ENCODE results near the gene DMD.

Gene DMD

DNA sequence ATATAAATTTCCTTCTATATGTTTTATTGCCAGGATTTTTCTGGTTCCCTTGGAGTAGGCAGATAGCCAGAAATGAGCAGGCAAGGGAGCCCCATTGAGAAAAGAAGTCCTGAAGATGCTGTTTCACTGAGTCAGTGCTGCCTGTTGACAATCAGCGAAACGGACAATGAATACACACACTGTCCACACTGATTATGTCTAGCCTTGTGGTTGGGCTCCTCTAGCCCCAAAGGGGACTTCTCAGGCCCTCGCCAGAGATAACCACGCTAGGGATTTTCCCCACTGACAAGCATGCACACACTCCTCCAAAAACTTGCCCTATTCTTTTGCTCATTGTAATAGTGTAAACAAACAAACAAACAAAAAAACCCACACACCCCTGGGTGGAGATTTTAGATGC, 369.3 kb downstream of the DMD start:
- Histone ChIP-seq H3K36me3 (ENCODE audit: insufficient read depth, low read depth, low read length) (no peaks in the 10 kb centered on the region), H3K4me3 (ENCODE audit: low read length) (no peak overlapping the region), H3K9me3 (ENCODE audit: insufficient read depth, low read depth, low read length) (no peaks in the 10 kb centered on the region), H3K27ac (ENCODE audit: low read length) (no peak overlapping the region), H3K4me1 (ENCODE audit: insufficient read depth, low read length) (no peaks in the 10 kb centered on the region), H3K27me3 (ENCODE audit: insufficient read depth, low read length) (no peaks in the 10 kb centered on the region), H3K9ac (ENCODE audit: low read depth, low read length) (no peak overlapping the region)

DNA sequence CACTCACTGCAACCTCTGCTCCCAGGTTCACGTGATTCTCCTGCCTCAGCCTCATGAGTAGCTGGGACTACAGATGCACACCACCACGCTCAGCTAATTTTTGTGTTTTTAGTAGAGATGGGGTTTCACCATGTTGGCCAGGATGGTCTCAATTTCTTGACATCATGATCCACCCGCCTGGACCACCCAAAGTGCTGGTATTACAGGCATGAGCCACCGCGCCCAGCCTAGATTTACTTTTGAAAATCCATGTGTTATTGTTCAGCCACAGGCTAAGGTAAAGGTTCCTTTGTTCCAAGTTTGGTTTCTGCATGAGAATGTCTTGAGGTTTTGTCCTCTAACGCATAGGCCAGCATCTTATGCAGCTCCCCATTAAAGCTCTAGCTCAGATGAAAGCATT, 371.6 kb downstream of the DMD start:
- H3K36me3 ChIP-seq (ENCODE audit: insufficient read depth, low read depth, low read length) = no peaks in the 10 kb centered on the region
- no peak overlapping the region for H3K4me3 ChIP-seq (ENCODE audit: low read length)
- H3K4me1 ChIP-seq (ENCODE audit: insufficient read depth, low read length) = no peaks in the 10 kb centered on the region
- H3K9me3 ChIP-seq (ENCODE audit: insufficient read depth, low read depth, low read length) = no peaks in the 10 kb centered on the region
- no peak overlapping the region for H3K9ac ChIP-seq (ENCODE audit: low read depth, low read length)
- no peak overlapping the region for H3K27ac ChIP-seq (ENCODE audit: low read length)
- no peaks in the 10 kb centered on the region for H3K27me3 ChIP-seq (ENCODE audit: insufficient read depth, low read length)

DNA sequence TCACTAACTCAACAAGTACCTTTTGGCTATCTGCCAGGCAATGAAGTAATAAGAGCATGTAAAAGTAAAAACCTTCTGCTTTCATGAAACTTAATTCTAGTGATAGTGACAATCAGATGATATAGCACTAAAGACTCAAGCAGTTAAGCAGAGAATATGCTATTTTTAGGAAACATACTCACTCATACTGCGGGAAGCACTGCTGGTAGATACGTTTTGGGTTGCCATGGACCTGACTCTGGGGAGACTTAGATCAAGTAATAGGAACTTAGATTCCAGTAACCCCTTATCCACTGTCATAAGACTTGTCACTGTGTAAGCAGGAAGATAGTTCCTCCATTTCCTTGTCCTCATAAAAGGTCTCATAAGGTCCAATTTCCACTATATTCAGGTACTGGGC, 386.3 kb downstream of the DMD start:
- H3K9ac ChIP-seq (ENCODE audit: low read depth, low read length) = no peak overlapping the region
- no peak overlapping the region for H3K4me3 ChIP-seq (ENCODE audit: low read length)
- no peak overlapping the region for H3K27ac ChIP-seq (ENCODE audit: low read length)
- H3K36me3 ChIP-seq (ENCODE audit: insufficient read depth, low read depth, low read length) = no peaks in the 10 kb centered on the region
- H3K4me1 ChIP-seq (ENCODE audit: insufficient read depth, low read length) = no peaks in the 10 kb centered on the region
- no peaks in the 10 kb centered on the region for H3K9me3 ChIP-seq (ENCODE audit: insufficient read depth, low read depth, low read length)
- H3K27me3 ChIP-seq (ENCODE audit: insufficient read depth, low read length) = no peaks in the 10 kb centered on the region

DNA sequence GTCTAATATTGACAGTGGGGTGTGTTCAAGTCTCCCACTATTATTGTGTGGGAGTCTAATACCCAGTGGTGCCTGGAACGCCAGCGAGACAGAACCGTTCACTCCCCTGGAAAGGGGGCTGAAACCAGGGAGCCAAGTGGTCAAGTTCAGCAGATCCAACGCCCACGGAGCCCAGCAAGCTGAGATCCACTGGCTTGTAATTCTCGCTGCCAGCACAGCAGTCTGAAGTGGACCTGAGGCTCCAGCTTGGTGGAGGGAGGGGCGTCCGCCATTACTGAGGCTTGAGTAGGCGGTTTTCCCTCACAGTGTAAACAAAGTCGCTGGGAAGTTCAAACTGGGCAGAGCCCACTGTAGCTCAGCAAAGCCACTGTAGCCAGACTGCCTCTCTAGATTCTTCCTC, 407.3 kb downstream of the DMD start:
- Histone ChIP-seq H3K27me3 (ENCODE audit: insufficient read depth, low read length) (no peaks in the 10 kb centered on the region), H3K9me3 (ENCODE audit: insufficient read depth, low read depth, low read length) (no peaks in the 10 kb centered on the region), H3K36me3 (ENCODE audit: insufficient read depth, low read depth, low read length) (no peaks in the 10 kb centered on the region), H3K4me1 (ENCODE audit: insufficient read depth, low read length) (no peaks in the 10 kb centered on the region), H3K9ac (ENCODE audit: low read depth, low read length) (no peak overlapping the region), H3K27ac (ENCODE audit: low read length) (no peak overlapping the region), H3K4me3 (ENCODE audit: low read length) (no peak overlapping the region)

DNA sequence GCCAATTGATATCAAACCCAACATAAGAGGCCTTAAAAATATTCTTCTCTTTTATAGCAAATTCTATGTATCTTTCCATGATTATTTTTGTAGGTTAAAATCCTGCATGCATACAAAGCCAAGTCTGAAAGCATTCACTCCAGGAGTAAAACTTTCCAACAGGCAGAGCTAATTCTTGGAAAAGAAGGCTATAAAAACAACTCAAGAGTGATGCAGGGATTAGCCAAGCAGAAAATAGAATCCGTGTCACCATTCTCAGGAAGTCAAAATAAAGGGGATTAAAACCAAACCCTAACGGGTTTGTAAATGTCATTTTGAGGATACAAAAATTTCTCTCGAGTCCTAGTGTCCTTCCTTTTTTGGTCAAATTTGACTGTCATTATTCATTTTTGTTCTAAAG, 412.4 kb downstream of the DMD start:
- no peaks in the 10 kb centered on the region for H3K36me3 ChIP-seq (ENCODE audit: insufficient read depth, low read depth, low read length)
- no peaks in the 10 kb centered on the region for H3K4me1 ChIP-seq (ENCODE audit: insufficient read depth, low read length)
- H3K9me3 ChIP-seq (ENCODE audit: insufficient read depth, low read depth, low read length) = no peaks in the 10 kb centered on the region
- no peak overlapping the region for H3K27ac ChIP-seq (ENCODE audit: low read length)
- no peak overlapping the region for H3K4me3 ChIP-seq (ENCODE audit: low read length)
- no peaks in the 10 kb centered on the region for H3K27me3 ChIP-seq (ENCODE audit: insufficient read depth, low read length)
- no peak overlapping the region for H3K9ac ChIP-seq (ENCODE audit: low read depth, low read length)

DNA sequence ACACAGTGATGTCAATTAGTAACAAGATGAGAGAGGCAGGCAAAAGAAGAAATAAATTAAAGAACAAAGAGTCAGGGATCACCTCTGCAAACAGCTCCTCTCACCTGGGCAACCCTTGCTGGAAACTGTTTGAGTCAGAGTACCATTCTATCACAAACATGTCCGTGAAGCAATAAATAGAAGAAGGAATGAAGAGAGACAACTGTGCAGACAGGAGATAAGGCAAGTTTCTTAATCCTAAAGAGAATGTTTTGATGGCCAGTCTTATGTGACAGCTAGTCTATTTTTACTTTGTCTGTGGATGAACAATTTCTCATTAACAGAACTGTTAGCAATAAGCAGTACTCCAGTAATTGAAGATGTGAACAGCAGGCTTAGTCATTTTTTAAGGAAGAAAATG, 422.4 kb downstream of the DMD start:
- no peak overlapping the region for H3K4me3 ChIP-seq (ENCODE audit: low read length)
- H3K36me3 ChIP-seq (ENCODE audit: insufficient read depth, low read depth, low read length) = no peaks in the 10 kb centered on the region
- no peak overlapping the region for H3K27ac ChIP-seq (ENCODE audit: low read length)
- H3K27me3 ChIP-seq (ENCODE audit: insufficient read depth, low read length) = no peaks in the 10 kb centered on the region
- H3K9ac ChIP-seq (ENCODE audit: low read depth, low read length) = no peak overlapping the region
- H3K4me1 ChIP-seq (ENCODE audit: insufficient read depth, low read length) = no peaks in the 10 kb centered on the region
- H3K9me3 ChIP-seq (ENCODE audit: insufficient read depth, low read depth, low read length) = no peaks in the 10 kb centered on the region

DNA sequence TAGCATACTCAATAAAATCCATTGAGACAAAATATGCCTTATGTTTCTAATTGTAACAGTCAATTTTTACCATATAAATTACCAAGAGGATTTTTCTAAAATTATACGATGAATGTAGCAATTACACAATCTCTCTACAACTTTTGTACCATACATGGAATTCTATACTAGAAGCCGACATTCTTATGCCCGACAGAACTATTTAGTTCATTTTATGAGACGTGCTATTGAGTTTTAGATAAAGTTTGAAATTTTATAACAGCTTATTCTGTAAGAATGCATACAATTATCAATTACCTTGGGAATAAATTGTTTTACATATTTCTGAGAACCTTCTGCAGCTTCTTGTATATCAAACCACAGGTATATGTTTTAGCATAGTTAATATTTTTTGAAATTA, 431.2 kb downstream of the DMD start:
- H3K27ac ChIP-seq (ENCODE audit: low read length) = no peak overlapping the region
- H3K9me3 ChIP-seq (ENCODE audit: insufficient read depth, low read depth, low read length) = no peaks in the 10 kb centered on the region
- H3K27me3 ChIP-seq (ENCODE audit: insufficient read depth, low read length) = no peaks in the 10 kb centered on the region
- H3K9ac ChIP-seq (ENCODE audit: low read depth, low read length) = no peak overlapping the region
- no peak overlapping the region for H3K4me3 ChIP-seq (ENCODE audit: low read length)
- H3K36me3 ChIP-seq (ENCODE audit: insufficient read depth, low read depth, low read length) = no peaks in the 10 kb centered on the region
- no peaks in the 10 kb centered on the region; the same call in 1 of the 2 replicates for H3K4me1 ChIP-seq (ENCODE audit: insufficient read depth, low read length)

DNA sequence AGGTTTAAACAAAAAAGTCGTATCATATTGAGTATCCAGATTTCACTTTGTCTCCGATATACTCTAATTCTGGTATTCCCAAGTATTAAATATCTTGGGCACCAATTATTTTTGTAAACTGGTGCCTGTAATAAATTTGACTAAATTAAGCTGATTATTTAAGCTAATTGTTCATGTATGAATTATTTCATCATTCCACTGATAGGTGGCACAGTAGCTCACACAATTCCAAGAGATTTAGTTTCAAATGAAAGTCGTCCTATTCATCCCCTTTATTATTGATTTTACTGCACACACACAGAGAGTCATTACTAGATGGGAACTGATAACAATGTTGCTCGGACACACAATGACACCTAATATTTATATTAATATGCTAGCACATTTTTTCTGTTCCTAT, 432.4 kb downstream of the DMD start:
- H3K9me3 ChIP-seq (ENCODE audit: insufficient read depth, low read depth, low read length) = no peaks in the 10 kb centered on the region
- no peak overlapping the region for H3K9ac ChIP-seq (ENCODE audit: low read depth, low read length)
- no peaks in the 10 kb centered on the region for H3K27me3 ChIP-seq (ENCODE audit: insufficient read depth, low read length)
- no peak overlapping the region for H3K4me3 ChIP-seq (ENCODE audit: low read length)
- H3K36me3 ChIP-seq (ENCODE audit: insufficient read depth, low read depth, low read length) = no peaks in the 10 kb centered on the region
- H3K27ac ChIP-seq (ENCODE audit: low read length) = no peak overlapping the region
- no peaks in the 10 kb centered on the region; the same call in 1 of the 2 replicates for H3K4me1 ChIP-seq (ENCODE audit: insufficient read depth, low read length)

DNA sequence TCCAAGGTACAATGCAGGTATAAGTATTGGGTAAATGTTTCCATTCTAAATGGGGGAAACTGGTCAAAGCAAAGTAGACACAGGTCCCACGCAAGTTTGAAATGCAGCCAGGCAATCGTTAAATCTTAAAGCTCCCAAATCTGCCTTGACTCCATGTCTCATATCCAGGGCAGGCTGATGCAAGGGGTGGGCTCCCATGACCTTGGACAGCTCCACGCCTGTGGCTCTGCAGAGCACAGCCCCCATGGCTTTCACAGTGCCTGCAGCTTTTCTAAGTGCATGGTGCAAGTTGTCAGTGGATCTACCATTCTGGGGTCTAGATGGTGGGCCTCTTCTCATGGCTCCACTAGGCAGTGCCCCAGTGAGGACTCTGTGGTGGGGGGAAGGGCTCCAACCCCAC, 436.4 kb downstream of the DMD start:
- Histone ChIP-seq H3K9ac (ENCODE audit: low read depth, low read length) (no peak overlapping the region), H3K27ac (ENCODE audit: low read length) (no peak overlapping the region), H3K36me3 (ENCODE audit: insufficient read depth, low read depth, low read length) (no peaks in the 10 kb centered on the region), H3K27me3 (ENCODE audit: insufficient read depth, low read length) (no peaks in the 10 kb centered on the region), H3K9me3 (ENCODE audit: insufficient read depth, low read depth, low read length) (no peaks in the 10 kb centered on the region), H3K4me3 (ENCODE audit: low read length) (no peak overlapping the region), H3K4me1 (ENCODE audit: insufficient read depth, low read length) (no peaks in the 10 kb centered on the region; the same call in 1 of the 2 replicates)

DNA sequence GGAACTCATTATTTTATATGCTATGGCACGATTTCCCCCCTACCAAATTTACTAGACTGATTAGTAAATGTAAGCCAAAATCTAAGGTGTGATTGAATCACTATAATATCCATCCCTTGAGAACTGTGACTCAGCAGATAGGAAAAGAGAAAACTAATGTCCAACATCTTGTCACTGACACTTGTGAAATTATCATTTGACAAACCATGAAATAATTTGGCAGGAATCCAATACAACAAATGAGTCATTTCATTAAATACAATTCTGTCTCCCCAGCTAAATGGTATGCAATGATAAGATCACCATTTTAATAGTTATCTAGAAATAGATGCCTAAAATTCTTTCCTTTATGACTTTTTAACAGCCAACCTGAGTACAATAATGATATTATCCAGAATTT, 462.3 kb downstream of the DMD start:
- Histone ChIP-seq H3K9me3 (ENCODE audit: insufficient read depth, low read depth, low read length) (no peaks in the 10 kb centered on the region), H3K9ac (ENCODE audit: low read depth, low read length) (no peak overlapping the region), H3K36me3 (ENCODE audit: insufficient read depth, low read depth, low read length) (no peaks in the 10 kb centered on the region), H3K27ac (ENCODE audit: low read length) (no peak overlapping the region), H3K27me3 (ENCODE audit: insufficient read depth, low read length) (no peaks in the 10 kb centered on the region), H3K4me3 (ENCODE audit: low read length) (no peak overlapping the region), H3K4me1 (ENCODE audit: insufficient read depth, low read length) (no peaks in the 10 kb centered on the region)

DNA sequence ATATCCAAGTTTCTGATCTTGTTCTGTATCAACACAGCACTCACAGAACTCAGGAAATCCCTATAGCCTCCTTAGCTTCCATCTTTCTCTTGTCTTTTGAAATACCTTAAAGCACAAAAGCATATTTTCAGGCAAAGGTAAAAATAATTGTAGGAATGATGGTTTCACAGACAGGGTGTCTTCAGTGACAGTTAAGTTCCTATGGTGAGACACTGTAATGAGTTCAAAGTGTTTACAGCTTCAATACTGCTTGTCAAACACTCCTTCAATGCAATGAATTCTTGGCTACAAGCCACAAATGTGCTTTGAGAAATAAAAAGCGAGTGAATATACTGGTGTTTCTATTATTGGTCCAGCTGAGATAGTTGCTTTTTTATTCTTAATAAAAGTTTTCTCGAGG, 466.0 kb downstream of the DMD start:
- no peak overlapping the region for H3K4me3 ChIP-seq (ENCODE audit: low read length)
- H3K36me3 ChIP-seq (ENCODE audit: insufficient read depth, low read depth, low read length) = no peaks in the 10 kb centered on the region
- no peaks in the 10 kb centered on the region for H3K27me3 ChIP-seq (ENCODE audit: insufficient read depth, low read length)

DNA sequence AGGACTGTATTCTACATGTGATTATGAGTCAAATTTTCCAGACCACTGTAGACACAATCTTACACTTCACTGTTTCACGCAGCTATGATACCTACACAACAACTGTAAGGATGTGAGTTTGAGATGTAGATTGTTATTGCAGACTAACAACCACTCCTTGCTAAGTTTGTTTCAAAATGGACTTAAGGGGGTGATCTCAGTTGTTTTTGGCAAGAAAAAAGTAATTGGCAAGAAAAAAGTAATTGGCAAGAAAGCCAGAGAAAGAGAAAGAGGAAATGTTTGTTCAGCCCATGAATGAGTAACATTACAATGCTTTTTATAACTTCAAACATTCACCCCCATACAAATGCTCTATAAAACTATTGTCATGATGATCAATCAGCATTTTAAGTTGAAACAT, 466.4 kb downstream of the DMD start:
- H3K4me1 ChIP-seq (ENCODE audit: insufficient read depth, low read length) = no peaks in the 10 kb centered on the region
- H3K27ac ChIP-seq (ENCODE audit: low read length) = no peak overlapping the region
- no peaks in the 10 kb centered on the region for H3K27me3 ChIP-seq (ENCODE audit: insufficient read depth, low read length)
- H3K9me3 ChIP-seq (ENCODE audit: insufficient read depth, low read depth, low read length) = no peaks in the 10 kb centered on the region
- H3K4me3 ChIP-seq (ENCODE audit: low read length) = no peak overlapping the region
- no peak overlapping the region for H3K9ac ChIP-seq (ENCODE audit: low read depth, low read length)
- no peaks in the 10 kb centered on the region for H3K36me3 ChIP-seq (ENCODE audit: insufficient read depth, low read depth, low read length)

More for the DNA sequence above, 466.0 kb downstream of the DMD start:
- Histone ChIP-seq H3K9me3 (ENCODE audit: insufficient read depth, low read depth, low read length) (no peaks in the 10 kb centered on the region), H3K27ac (ENCODE audit: low read length) (no peak overlapping the region), H3K9ac (ENCODE audit: low read depth, low read length) (no peak overlapping the region), H3K4me1 (ENCODE audit: insufficient read depth, low read length) (no peaks in the 10 kb centered on the region)

DNA sequence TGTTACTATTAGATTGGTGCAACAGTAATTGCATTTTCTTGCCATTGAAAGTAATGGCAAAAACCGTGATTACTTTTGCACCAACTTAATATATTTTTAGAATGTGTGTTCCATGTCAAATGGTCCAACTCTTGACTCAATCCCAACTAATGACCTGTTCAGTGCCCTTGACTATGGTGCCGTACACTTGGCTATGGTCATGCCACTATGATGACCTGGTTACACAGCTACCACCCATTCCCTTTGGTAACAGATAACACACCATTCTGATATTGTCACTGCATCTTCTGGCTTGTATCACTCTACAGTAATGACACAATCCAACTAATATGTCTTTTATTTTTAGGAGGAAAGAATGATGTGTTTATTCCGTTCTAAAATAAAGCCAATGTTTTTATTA, 469.4 kb downstream of the DMD start:
- Histone ChIP-seq H3K9me3 (ENCODE audit: insufficient read depth, low read depth, low read length) (no peaks in the 10 kb centered on the region), H3K4me3 (ENCODE audit: low read length) (no peak overlapping the region), H3K36me3 (ENCODE audit: insufficient read depth, low read depth, low read length) (no peaks in the 10 kb centered on the region), H3K9ac (ENCODE audit: low read depth, low read length) (no peak overlapping the region), H3K27me3 (ENCODE audit: insufficient read depth, low read length) (no peaks in the 10 kb centered on the region), H3K4me1 (ENCODE audit: insufficient read depth, low read length) (no peaks in the 10 kb centered on the region), H3K27ac (ENCODE audit: low read length) (no peak overlapping the region)

Data from iPS-20b (cell line).